Mesodermal cell (in vitro differentiated cells): ENCODE results near the gene CELA2B.

Experiments used
- H3K27ac ChIP-seq: 2 replicates; pipeline ENCODE4 v1.7.0; 2013; ENCODE audit warnings: mild to moderate bottlenecking, low read depth, low read length, moderate library complexity; ENCODE audit not compliant: severe bottlenecking
- H3K36me3 ChIP-seq: 2 replicates; pipeline ENCODE4 v1.7.1; 2013; ENCODE audit warnings: mild to moderate bottlenecking, low read length, moderate library complexity; ENCODE audit not compliant: control insufficient read depth, insufficient read depth
- H3K4me1 ChIP-seq: one replicate; pipeline ENCODE4 v1.7.1; 2013; ENCODE audit warnings: mild to moderate bottlenecking, low read length; ENCODE audit not compliant: insufficient read depth, control insufficient read depth, poor library complexity, severe bottlenecking
- H3K4me3 ChIP-seq: 2 replicates; pipeline ENCODE4 v1.7.0; 2013; ENCODE audit warnings: low read length, control low read depth, mild to moderate bottlenecking; ENCODE audit not compliant: insufficient read depth, poor library complexity, severe bottlenecking; ENCODE audit errors: extremely low read depth
- H3K9me3 ChIP-seq: 2 replicates; pipeline ENCODE4 v1.7.1; 2013; ENCODE audit warnings: mild to moderate bottlenecking, low read length, moderate library complexity; ENCODE audit not compliant: control insufficient read depth
- WGBS, 2 experiments: methylation state at CpG; one replicate each; pipeline ENCODE4 v1.1.5; 2013; ENCODE audit warnings: missing lambda C conversion rate in 2 of 2; ENCODE audit not compliant: insufficient coverage in 2 of 2; 5-methylcytosine and 5-hydroxymethylcytosine counted together

CELA2B gene

DNA sequence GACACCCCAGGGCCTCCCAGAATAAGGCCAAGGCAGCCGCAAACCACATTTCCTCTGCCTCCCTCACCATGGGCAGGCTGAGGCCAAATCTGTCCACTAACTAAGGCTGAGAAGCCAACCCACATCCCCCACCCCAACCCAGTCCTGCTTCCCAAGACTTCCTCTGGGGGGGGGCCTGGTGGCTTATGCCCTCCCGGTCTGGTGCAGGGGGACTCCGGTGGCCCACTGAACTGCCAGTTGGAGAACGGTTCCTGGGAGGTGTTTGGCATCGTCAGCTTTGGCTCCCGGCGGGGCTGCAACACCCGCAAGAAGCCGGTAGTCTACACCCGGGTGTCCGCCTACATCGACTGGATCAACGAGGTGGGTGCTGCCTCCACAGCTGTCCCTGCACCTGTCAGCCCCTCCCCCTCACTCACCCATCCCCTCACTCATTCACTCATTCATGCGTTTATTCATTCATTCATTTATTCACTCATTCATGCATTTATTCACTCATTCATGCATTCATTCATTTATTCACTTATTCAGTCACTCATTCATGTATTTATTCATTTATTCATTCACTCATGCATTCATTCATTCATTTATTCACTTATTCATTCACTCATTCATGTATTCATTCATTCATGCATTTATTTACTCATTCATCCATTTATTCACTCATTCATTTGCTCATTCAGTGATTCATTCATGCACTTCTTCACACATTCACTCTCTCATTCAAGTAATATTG lies 30.3 kb upstream of the CELA2B start:
- no peak overlapping the region for H3K4me3 ChIP-seq
- no peak overlapping the region for H3K27ac ChIP-seq
- no peaks in the 10 kb centered on the region for H3K36me3 ChIP-seq
- no peaks in the 10 kb centered on the region for H3K4me1 ChIP-seq
- no peaks in the 10 kb centered on the region for H3K9me3 ChIP-seq
- 89 to 91% methylated on average over 5 to 13 of the region's 14 CpGs for WGBS, 2 experiments

DNA sequence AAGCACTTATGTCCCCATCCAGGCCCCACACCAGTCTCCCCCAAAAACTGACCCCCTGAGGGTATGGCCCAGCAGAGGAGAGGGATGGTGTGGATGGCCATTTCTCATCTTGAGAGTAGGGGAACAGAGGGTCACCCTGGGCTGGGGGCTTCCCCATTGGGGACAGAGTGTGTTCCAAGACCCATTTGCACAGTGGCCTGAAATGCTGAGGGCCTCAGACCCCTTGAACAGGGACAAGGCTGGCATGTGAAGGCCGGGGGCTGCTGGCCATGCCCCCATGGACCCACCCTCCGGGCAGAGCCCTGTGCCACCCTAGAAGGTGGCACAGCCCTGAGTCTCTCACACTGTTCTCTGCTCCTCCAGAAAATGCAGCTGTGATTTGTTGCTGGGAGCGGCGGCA lies 29.7 kb upstream of the CELA2B start:
- no peaks in the 10 kb centered on the region for H3K4me1 ChIP-seq
- H3K4me3 ChIP-seq = no peak overlapping the region
- H3K9me3 ChIP-seq = no peaks in the 10 kb centered on the region
- H3K27ac ChIP-seq = no peak overlapping the region
- WGBS, 2 experiments = 85 to 89% methylated on average over 4 of the region's 4 CpGs
- H3K36me3 ChIP-seq = no peaks in the 10 kb centered on the region

DNA sequence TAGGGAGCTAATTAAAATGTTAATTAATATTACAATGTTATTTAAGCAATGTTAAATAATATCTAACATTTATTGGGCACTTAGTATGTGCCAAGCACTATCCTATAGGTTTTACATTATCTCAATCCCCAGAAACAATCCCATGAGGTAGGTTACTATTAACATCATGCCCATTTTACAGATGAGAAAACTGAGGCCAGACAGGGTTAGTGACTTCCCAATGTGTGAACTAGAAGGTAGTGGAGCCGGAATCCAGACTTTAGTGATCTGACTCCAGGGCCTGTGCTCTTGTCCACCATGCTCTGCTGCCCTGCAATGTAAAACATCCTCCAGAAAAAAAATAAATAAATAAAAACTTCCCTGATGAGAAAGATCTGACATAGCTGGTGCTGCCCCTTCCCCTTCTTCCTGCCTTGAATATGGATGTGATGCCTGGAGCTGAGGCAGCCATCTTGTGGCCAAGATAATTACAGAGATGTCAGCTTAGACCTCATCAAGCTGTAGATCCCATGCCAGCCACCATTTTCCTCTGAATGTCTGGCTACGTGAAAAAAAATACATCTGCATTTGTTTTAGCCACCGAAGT lies 26.9 kb upstream of the CELA2B start:
- Histone ChIP-seq H3K36me3 (no peaks in the 10 kb centered on the region), H3K4me3 (no peak overlapping the region), H3K9me3 (no peaks in the 10 kb centered on the region), H3K27ac (no peak overlapping the region), H3K4me1 (no peaks in the 10 kb centered on the region)
- 84 to 100% methylated on average over 2 to 3 of the region's 3 CpGs for WGBS, 2 experiments

DNA sequence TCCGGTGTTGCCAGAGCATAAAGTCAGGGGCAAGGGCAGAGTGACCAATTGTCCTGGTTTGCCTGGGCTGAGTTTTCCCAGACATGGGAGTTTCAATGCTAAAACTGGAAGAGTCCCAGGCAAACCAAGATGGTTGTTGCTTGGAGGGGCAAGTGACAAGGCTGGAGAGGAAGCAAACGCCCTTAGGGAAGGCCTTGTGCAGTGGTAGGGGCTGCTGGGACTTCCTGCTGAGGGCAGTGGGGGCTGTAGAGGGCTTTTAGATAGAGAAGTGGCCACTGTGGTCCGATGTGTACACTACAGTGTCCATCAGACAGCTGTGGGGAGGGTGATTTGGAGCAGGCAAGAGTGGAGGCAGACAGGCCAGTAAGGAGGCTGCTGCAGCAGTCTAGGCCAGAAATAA lies 26.3 kb upstream of the CELA2B start:
- Histone ChIP-seq H3K9me3 (no peaks in the 10 kb centered on the region), H3K4me3 (no peak overlapping the region), H3K4me1 (no peaks in the 10 kb centered on the region), H3K36me3 (no peaks in the 10 kb centered on the region), H3K27ac (no peak overlapping the region)
- WGBS, 2 experiments = 86 to 95% methylated on average over 2 to 3 of the region's 3 CpGs

DNA sequence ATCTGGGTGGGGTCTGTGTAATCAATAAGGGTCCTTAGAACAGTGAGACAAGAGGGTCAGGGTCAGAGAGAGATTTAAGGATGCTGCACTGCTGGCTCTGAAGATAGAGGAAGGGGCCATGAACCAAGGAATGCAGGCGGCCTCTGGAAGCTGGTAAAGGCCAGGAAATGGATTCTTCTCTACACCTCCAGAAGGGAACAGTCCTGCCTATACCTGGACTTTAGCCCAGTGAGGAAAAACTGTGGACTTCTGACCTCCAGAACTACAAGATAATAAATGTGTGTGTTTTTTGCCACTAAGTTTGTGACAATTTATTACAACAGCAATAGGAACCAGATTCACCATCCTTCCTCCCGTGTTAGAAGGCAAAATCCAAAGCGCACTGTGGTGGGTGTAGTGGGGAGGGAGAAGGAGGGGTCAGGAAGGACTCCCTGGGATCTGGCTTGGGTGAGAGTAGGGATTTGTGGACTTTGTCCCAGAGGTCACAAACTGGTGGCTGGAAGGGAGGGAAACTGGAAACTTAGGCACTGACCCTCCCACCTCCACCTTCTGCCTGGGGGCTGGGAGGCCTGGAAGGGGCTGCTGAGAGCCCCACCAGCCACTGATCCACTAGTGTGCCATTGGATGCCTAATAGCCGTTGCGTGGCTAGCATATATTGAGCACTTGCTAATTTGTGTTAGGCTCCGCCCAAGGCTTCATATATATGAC lies 24.7 kb upstream of the CELA2B start:
- Histone ChIP-seq H3K36me3 (no peaks in the 10 kb centered on the region), H3K4me1 (no peaks in the 10 kb centered on the region), H3K27ac (no peak overlapping the region), H3K4me3 (no peak overlapping the region), H3K9me3 (no peaks in the 10 kb centered on the region)
- 91 to 93% methylated on average over 3 to 5 of the region's 6 CpGs for WGBS, 2 experiments

DNA sequence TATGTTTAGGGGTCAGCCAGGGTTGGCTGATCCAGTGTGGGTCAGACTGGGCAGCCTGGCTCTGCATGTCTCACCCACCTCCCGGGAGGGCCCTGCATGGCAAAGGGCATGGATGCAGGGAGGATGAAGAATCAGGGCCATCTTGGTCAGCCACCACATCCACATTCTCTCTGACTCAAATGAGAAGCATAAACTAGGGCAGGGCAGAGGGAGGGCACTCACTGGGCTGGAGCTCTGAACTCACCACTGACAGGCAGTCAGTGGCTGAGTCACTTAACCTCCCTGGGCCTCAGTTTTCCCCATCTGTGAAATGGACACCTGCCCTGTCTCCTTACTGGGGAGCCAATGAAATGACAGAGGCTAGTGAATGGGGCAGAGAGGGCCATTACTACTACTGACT lies 23.7 kb upstream of the CELA2B start:
- WGBS, 2 experiments = 100% methylated on average over 1 of the region's 1 CpG; no CpG with 5 or more reads in 1 of the 2 experiments
- no peak overlapping the region for H3K27ac ChIP-seq
- H3K4me3 ChIP-seq = no peak overlapping the region
- no peaks in the 10 kb centered on the region for H3K4me1 ChIP-seq
- H3K9me3 ChIP-seq = no peaks in the 10 kb centered on the region
- no peaks in the 10 kb centered on the region for H3K36me3 ChIP-seq

DNA sequence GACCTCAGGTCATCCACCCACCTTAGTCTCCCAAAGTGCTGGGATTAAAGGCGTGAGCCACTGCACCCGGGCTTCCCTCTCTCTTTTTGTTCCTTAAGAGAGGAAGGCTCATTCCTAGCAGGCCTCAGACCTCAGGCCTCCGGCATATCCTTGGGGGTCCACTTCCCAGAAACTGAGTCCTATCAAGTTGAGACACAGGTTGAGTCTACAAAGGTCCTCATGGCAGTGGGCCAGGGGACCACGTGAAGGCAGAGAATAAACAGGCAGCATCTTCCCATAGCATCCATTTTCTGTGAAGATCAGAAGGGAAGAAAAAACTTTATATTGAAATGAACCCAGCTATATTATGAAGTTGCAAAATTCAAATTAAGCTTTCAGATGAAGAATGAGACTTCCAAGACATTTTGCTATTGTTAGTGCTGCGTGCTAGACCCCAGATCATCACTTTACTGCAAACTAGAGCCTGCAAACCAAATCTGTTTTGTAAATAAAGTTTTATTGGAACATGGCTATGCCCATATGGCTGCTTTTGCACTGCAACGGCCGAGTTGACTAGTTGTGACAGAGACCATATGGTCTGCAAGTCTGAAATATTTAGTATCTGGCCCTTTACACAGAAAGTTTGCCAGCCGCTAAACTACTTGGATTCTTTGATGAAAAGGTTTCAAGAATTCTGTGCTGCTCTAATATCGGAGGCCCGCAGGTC lies 22.9 kb upstream of the CELA2B start:
- H3K4me3 ChIP-seq = no peak overlapping the region
- no peaks in the 10 kb centered on the region for H3K4me1 ChIP-seq
- no peaks in the 10 kb centered on the region for H3K9me3 ChIP-seq
- 89 to 91% methylated on average over 7 to 8 of the region's 10 CpGs for WGBS, 2 experiments
- H3K36me3 ChIP-seq = no peaks in the 10 kb centered on the region
- no peak overlapping the region for H3K27ac ChIP-seq

DNA sequence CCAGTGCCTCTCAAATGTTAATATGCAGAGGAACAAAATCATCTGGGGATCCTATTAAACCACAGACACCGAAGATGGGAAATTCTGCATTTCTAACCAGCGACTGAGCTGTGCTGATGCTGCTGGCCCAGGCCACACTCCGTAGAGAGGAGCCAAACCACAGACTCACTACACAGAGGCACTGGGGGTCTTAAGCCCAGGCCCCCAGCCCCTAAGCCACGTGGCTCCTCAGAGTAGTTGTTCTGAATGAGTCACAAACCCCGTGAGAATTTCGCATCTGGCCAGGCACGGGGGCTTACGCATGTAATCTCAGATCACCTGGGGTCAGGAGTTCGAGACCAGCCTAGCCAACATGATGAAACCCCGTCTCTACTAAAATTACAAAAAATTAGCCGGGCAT lies 22.2 kb upstream of the CELA2B start:
- Histone ChIP-seq H3K36me3 (no peaks in the 10 kb centered on the region), H3K9me3 (no peaks in the 10 kb centered on the region), H3K4me1 (no peaks in the 10 kb centered on the region), H3K4me3 (no peak overlapping the region), H3K27ac (no peak overlapping the region)
- 87 to 88% methylated on average over 10 to 11 of the region's 11 CpGs for WGBS, 2 experiments

DNA sequence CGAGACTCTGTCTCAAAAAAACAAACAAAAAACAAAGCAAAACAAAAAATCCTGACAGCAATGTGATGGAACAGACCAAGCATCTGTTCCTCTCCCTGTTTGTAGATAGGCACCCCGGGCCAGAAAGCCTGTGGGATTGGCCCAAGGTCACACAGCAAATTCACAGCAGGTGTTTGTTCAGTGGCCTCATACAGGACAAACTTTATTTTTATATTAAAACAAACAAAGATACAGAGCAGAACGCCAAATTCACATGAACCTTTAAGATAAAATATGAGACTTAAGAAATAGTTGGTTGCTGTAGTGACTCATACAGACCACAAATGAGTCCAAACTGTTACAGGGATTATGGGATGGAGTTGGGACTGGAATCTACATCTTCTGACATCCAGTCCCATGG lies 21.6 kb upstream of the CELA2B start:
- Histone ChIP-seq H3K4me3 (no peak overlapping the region), H3K4me1 (no peaks in the 10 kb centered on the region), H3K9me3 (no peaks in the 10 kb centered on the region), H3K36me3 (no peaks in the 10 kb centered on the region), H3K27ac (no peak overlapping the region)
- WGBS, 2 experiments = 83 to 84% methylated on average over 1 to 2 of the region's 3 CpGs

DNA sequence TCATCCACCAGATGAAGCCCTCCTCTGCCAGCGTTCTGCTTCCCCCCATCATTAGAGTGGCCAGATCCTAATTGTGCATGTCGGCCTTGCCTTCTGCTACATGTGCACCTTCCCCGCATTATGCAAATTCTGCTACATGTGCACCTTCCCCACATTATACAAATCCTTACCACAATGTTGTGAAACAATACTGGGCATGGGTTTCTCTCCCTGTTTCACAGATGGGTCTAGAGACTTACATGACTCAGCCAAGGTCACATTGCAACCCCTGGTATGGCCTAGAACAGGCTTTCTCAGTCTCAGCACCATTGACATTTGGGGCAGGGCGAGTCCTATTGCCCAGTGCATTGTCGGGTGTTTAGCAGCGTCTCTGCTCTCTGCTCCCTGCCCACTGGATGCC lies 20.4 kb upstream of the CELA2B start:
- H3K27ac ChIP-seq = no peak overlapping the region
- H3K4me3 ChIP-seq = no peak overlapping the region
- H3K9me3 ChIP-seq = no peaks in the 10 kb centered on the region
- no peaks in the 10 kb centered on the region for H3K4me1 ChIP-seq
- WGBS, 2 experiments = 79 to 90% methylated on average over 3 to 6 of the region's 6 CpGs
- no peaks in the 10 kb centered on the region for H3K36me3 ChIP-seq
